Measurements from ENCODE around the gene HDAC8. TPM values are rescaled to one million over a fixed set of nuclear protein-coding genes. Genes with fewer than 3 reads are reported as not detected.
A peak's percentile ranks its signal among the peaks of the same experiment; 100 is the strongest.

Gene HDAC8
- total RNA-seq, 4 donors from 2014 or later, result 9.0 to 18.1 (median 14.2) TPM

- in situ Hi-C loops (cut with MboI; ENCODE audit: low sequenced_read_pairs in 4 of 4), result no loop called here
- no peaks in the 10 kb centered on the region for H3K9me3 ChIP-seq
- no peak for ATAC-seq
These were observed 180.6 kb downstream of the HDAC8 start for GRCh38 chrX:72392042-72392441.

GRCh38 chrX:72387247-72387646, 185.4 kb downstream of the HDAC8 start:
- Histone ChIP-seq H3K9me3 (no peaks in the 10 kb centered on the region), H3K27ac (no peak overlapping the region), H3K4me3 (no peak overlapping the region), H3K36me3 (no peaks in the 10 kb centered on the region), H3K4me1 (peaks cover 0 to 8% of the 10 kb centered on the region in 2 donors), H3K27me3 (no peaks in the 10 kb centered on the region)
- ATAC-seq (no peak), DNase-seq (no peak)
- in situ Hi-C loops (cut with MboI; ENCODE audit: low sequenced_read_pairs in 4 of 4) (no loop called here), intact Hi-C loops (cut with DNase I; ENCODE audit: low total_unique reads) (no loop called here)
- no peak for TF ChIP-seq POLR2A (IDR thresholded peaks at IDR 0.05)
- TF ChIP-seq, protein P1, sequence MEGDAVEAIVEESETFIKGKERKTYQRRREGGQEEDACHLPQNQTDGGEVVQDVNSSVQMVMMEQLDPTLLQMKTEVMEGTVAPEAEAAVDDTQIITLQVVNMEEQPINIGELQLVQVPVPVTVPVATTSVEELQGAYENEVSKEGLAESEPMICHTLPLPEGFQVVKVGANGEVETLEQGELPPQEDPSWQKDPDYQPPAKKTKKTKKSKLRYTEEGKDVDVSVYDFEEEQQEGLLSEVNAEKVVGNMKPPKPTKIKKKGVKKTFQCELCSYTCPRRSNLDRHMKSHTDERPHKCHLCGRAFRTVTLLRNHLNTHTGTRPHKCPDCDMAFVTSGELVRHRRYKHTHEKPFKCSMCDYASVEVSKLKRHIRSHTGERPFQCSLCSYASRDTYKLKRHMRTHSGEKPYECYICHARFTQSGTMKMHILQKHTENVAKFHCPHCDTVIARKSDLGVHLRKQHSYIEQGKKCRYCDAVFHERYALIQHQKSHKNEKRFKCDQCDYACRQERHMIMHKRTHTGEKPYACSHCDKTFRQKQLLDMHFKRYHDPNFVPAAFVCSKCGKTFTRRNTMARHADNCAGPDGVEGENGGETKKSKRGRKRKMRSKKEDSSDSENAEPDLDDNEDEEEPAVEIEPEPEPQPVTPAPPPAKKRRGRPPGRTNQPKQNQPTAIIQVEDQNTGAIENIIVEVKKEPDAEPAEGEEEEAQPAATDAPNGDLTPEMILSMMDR (IDR thresholded peaks at IDR 0.05 in 4 of 5, conservative IDR thresholded peaks at IDR 0.05 in 1 of 5), result no peak

More at GRCh38 chrX:72392042-72392441, 180.6 kb downstream of the HDAC8 start:
- Histone ChIP-seq H3K4me3 (no peak overlapping the region), H3K27me3 (no peaks in the 10 kb centered on the region), H3K36me3 (no peaks in the 10 kb centered on the region), H3K4me1 (peaks cover 13 to 15% of the 10 kb centered on the region in 2 donors), H3K27ac (no peak overlapping the region)
- TF ChIP-seq POLR2A (IDR thresholded peaks at IDR 0.05), result no peak
- TF ChIP-seq, protein P1 (IDR thresholded peaks at IDR 0.05 in 4 of 5, conservative IDR thresholded peaks at IDR 0.05 in 1 of 5), result no peak
- intact Hi-C loops (cut with DNase I; ENCODE audit: low total_unique reads), result no loop called here
- no peak for DNase-seq

DNA sequence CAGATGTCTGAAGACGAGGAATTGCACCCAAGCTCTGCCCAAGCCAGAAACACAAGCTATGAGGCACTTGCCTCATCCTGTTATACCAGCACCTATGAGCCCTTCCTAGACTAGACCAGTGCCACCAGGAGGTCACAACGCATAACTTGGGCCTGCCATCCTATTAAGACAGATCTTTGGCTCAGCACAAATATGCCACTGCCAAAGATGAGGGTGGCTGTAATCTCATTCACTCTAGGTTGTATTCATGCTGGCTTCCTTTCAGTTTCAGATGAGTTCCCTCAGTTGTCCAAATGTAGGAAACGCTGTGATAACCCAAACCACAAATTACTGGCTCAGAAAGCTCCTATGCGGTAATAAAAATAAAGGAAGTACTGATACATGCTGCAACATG, 190.4 kb downstream of the HDAC8 start:
- Histone ChIP-seq H3K4me3 (no peak overlapping the region), H3K36me3 (no peaks in the 10 kb centered on the region), H3K4me1 (peaks cover 0 to 19% of the 10 kb centered on the region in 2 donors), H3K27me3 (no peaks in the 10 kb centered on the region), H3K27ac (no peak overlapping the region), H3K9me3 (no peaks in the 10 kb centered on the region)
- ATAC-seq (peak; percentile 42 to 87), DNase-seq (peak; percentile 1 to 38)
- intact Hi-C loops (cut with DNase I; ENCODE audit: low total_unique reads), result no loop called here
- no peak for TF ChIP-seq POLR2A (IDR thresholded peaks at IDR 0.05)
- TF ChIP-seq, protein P1 (IDR thresholded peaks at IDR 0.05 in 4 of 5, conservative IDR thresholded peaks at IDR 0.05 in 1 of 5), result no peak
- in situ Hi-C loops (cut with MboI; ENCODE audit: low sequenced_read_pairs in 4 of 4), result no loop called here

DNA sequence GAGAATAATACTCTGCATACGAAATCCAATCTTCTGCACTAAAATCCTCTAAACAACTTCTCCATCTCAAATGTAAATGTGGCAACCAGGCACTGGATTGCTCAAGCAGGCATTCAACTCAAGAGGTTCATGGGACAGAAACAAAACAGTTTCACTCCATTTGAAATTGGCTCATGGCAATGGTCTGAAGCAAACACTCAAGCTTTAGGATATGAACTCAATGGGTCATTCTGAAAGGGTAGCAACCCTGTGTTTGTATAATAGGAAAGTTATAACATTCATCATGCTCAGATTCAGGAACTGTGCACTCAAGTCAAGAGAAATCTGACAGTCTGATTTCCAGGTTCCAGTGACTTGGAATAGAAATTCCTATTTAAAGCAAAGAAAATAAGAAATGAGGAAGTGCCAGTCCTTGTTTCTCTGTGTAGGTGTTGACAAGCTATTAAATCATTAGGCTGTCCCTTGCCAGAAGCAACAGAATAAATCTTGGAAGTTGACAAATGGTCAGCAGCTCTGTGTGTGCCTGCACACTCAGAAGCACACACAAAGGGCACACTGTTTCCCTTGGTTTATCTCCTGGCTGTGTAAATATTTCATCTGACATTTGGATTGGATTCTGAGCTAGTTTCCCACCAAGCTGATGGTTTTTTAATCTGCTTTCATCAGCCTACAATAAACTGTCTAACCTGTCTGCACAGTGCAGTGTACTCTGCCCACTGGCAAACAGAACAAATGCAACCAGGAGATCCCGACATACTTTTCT, 191.0 kb downstream of the HDAC8 start:
- Histone ChIP-seq H3K36me3 (no peaks in the 10 kb centered on the region), H3K9me3 (no peaks in the 10 kb centered on the region), H3K4me3 (no peak overlapping the region), H3K27ac (no peak overlapping the region), H3K4me1 (peaks cover 0 to 19% of the 10 kb centered on the region in 2 donors), H3K27me3 (no peaks in the 10 kb centered on the region)
- DNase-seq, result no peak
- intact Hi-C loops (cut with DNase I; ENCODE audit: low total_unique reads), result no loop called here
- no peak for ATAC-seq
- in situ Hi-C loops (cut with MboI; ENCODE audit: low sequenced_read_pairs in 4 of 4), result no loop called here
- no peak for TF ChIP-seq POLR2A (IDR thresholded peaks at IDR 0.05)
- TF ChIP-seq, protein P1 (IDR thresholded peaks at IDR 0.05 in 4 of 5, conservative IDR thresholded peaks at IDR 0.05 in 1 of 5), result no peak

Measured in gastrocnemius medialis (tissue), 4 donors.